IMR-90 (cell line): ENCODE data around the gene GALNT6. TPM values are rescaled to one million over a fixed set of nuclear protein-coding genes. Genes with fewer than 3 reads are reported as not detected.
A peak's percentile ranks its signal among the peaks of the same experiment; 100 is the strongest.

ENCODE experiments used
- ATAC-seq: fragments of 200-7000 bp; cut with Tn5 transposase; 2 replicates; pipeline ENCODE4 v1.9.1; 2020; ENCODE audit warnings: low read depth, mild to moderate bottlenecking, moderate library complexity
- BruUV-seq: library from RNA; stranded (reverse); fragments of 400-500 nt; replicated peaks from 2 replicates; lab custom pipeline; 2021; lab: Mats Ljungman, UMichigan
- CTCF ChIA-PET: fragments of 300-600 bp; formaldehyde crosslinking; extraction: SDS; loops from one replicate; lab custom pipeline; 2021; ENCODE audit warnings: antibody characterized with exemption; lab: Yijun Ruan, JAX
- POLR2A ChIA-PET: fragments of 300-600 bp; sonication (Branson Sonifier 250); formaldehyde crosslinking; loops from one replicate; lab custom pipeline; 2022; ENCODE audit warnings: antibody characterized with exemption; ENCODE audit not compliant: unreplicated experiment; lab: Charles Lee
- DNase-seq: peaks from one replicate; pipeline ENCODE4 v3.0.0; 2013
- H2AFZ ChIP-seq: replicated peaks from 2 replicates; pipeline ENCODE3; 2013; ENCODE audit warnings: low read length, mild to moderate bottlenecking; ENCODE audit not compliant: poor library complexity
- H2AK5ac ChIP-seq: 2 replicates; pipeline ENCODE4 v1.6.1; 2013; ENCODE audit warnings: low read depth, low read length, inconsistent platforms
- H2AK9ac ChIP-seq: replicated peaks from 2 replicates; pipeline ENCODE3; 2013; ENCODE audit warnings: mild to moderate bottlenecking, low read depth, low read length, moderate library complexity; ENCODE audit not compliant: poor library complexity
- H2BK120ac ChIP-seq: 2 replicates; pipeline ENCODE4 v1.6.1; 2013; ENCODE audit warnings: low read depth, low read length, inconsistent platforms
- H2BK15ac ChIP-seq: 3 replicates; pipeline ENCODE4 v1.6.1; 2013; ENCODE audit warnings: low read depth, low read length, inconsistent platforms
- H2BK20ac ChIP-seq: 2 replicates; pipeline ENCODE4 v1.6.1; 2013; ENCODE audit warnings: low read depth, mild to moderate bottlenecking, inconsistent platforms, low read length, moderate library complexity
- H2BK5ac ChIP-seq: 2 replicates; pipeline ENCODE4 v1.6.1; 2013; ENCODE audit warnings: mild to moderate bottlenecking, low read depth, low read length, inconsistent platforms; ENCODE audit not compliant: poor library complexity, severe bottlenecking
- H3K14ac ChIP-seq: replicated peaks from 2 replicates; pipeline ENCODE4 v1.6.1; 2013; ENCODE audit warnings: low read depth, low read length, inconsistent platforms
- H3K18ac ChIP-seq: 2 replicates; pipeline ENCODE4 v1.6.1; 2013; ENCODE audit warnings: low read depth, low read length, control low read depth
- H3K23ac ChIP-seq: 2 replicates; pipeline ENCODE4 v1.6.1; 2013; ENCODE audit warnings: low read depth, low read length, inconsistent platforms
- H3K27ac ChIP-seq: 2 replicates; pipeline ENCODE4 v1.5.1; 2013; ENCODE audit warnings: mild to moderate bottlenecking, control low read depth, low read length; ENCODE audit not compliant: insufficient read depth
- H3K27me3 ChIP-seq: 2 replicates; pipeline ENCODE4 v1.6.1; 2013; ENCODE audit warnings: low read length; ENCODE audit not compliant: control insufficient read depth, insufficient read depth
- H3K36me3 ChIP-seq: 2 replicates; pipeline ENCODE4 v1.6.1; 2013; ENCODE audit warnings: low read length, mixed read lengths; ENCODE audit not compliant: control insufficient read depth, insufficient read depth
- H3K4ac ChIP-seq: 2 replicates; pipeline ENCODE4 v1.6.1; 2013; ENCODE audit warnings: low read depth, low read length, inconsistent platforms
- H3K4me1 ChIP-seq: 2 replicates; pipeline ENCODE4 v1.6.1; 2013; ENCODE audit warnings: low read length, mixed read lengths; ENCODE audit not compliant: control insufficient read depth, insufficient read depth
- H3K4me2 ChIP-seq: 2 replicates; pipeline ENCODE4 v1.6.1; 2013; ENCODE audit warnings: low read depth, mild to moderate bottlenecking, control low read depth, low read length, moderate library complexity
- H3K4me3 ChIP-seq: 2 replicates; pipeline ENCODE4 v1.5.1; 2013; ENCODE audit warnings: low read depth, mild to moderate bottlenecking, control low read depth, low read length, moderate library complexity; ENCODE audit not compliant: insufficient read depth
- H3K56ac ChIP-seq: 2 replicates; pipeline ENCODE4 v1.6.1; 2013; ENCODE audit warnings: low read length, inconsistent platforms; ENCODE audit not compliant: insufficient read depth; ENCODE audit errors: extremely low read depth
- H3K79me1 ChIP-seq, 2 experiments: 2 replicates each; pipeline ENCODE4 v1.6.1; 2013; ENCODE audit warnings: low read length in 2 of 2, inconsistent platforms in 1 of 2, low read depth in 1 of 2
- H3K9ac ChIP-seq: 2 replicates; pipeline ENCODE4 v1.6.1; 2013; ENCODE audit warnings: low read depth, low read length, control low read depth
- H3K9me1 ChIP-seq: 2 replicates; pipeline ENCODE4 v1.6.1; 2013; ENCODE audit warnings: low read length, inconsistent platforms; ENCODE audit not compliant: insufficient read depth
- H3K9me3 ChIP-seq: 2 replicates; pipeline ENCODE4 v1.6.1; 2013; ENCODE audit warnings: low read length; ENCODE audit not compliant: control insufficient read depth, insufficient read depth
- H4K20me1 ChIP-seq: 2 replicates; pipeline ENCODE4 v1.6.1; 2013; ENCODE audit warnings: low read length, inconsistent platforms; ENCODE audit not compliant: insufficient read depth
- H4K5ac ChIP-seq: 2 replicates; pipeline ENCODE4 v1.6.1; 2013; ENCODE audit warnings: mild to moderate bottlenecking, low read depth, low read length, control low read depth
- H4K8ac ChIP-seq, 2 experiments: 2 replicates each; pipeline ENCODE4 v1.6.1; 2013; ENCODE audit warnings: low read depth in 2 of 2, low read length in 2 of 2, control low read depth in 1 of 2, inconsistent platforms in 1 of 2
- H4K91ac ChIP-seq: 2 replicates; pipeline ENCODE4 v1.6.1; 2013; ENCODE audit warnings: low read depth, low read length, inconsistent platforms; ENCODE audit not compliant: insufficient read depth
- BHLHE40 ChIP-seq: fragments of 150-350 bp; IDR thresholded peaks from 2 replicates; pipeline ENCODE4 v1.6.1; 2016; ENCODE audit warnings: mild to moderate bottlenecking, low read depth, low read length
- CEBPB ChIP-seq: IDR thresholded peaks from 2 replicates; pipeline ENCODE4 v1.6.1; 2012; ENCODE audit warnings: low read depth, low read length, improper control_type of control experiment
- CHD1 ChIP-seq: IDR thresholded peaks from 2 replicates; pipeline ENCODE4 v1.6.1; 2012; ENCODE audit warnings: low read depth, low read length, improper control_type of control experiment
- CTCF ChIP-seq: conservative IDR thresholded peaks from 2 replicates; pipeline ENCODE4 v1.5.1; 2012; ENCODE audit warnings: mild to moderate bottlenecking, low read depth, low read length, improper control_type of control experiment
- ELK1 ChIP-seq: fragments of 150-350 bp; IDR thresholded peaks from 2 replicates; pipeline ENCODE4 v1.6.1; 2016; ENCODE audit warnings: low read depth, mild to moderate bottlenecking, low read length, moderate library complexity, borderline replicate concordance
- FOS ChIP-seq: fragments of 150-350 bp; IDR thresholded peaks from 2 replicates; pipeline ENCODE4 v1.6.1; 2016; ENCODE audit warnings: low read depth, low read length
- MAFK ChIP-seq: IDR thresholded peaks from 2 replicates; pipeline ENCODE4 v1.6.1; 2012; ENCODE audit warnings: low read depth, low read length, improper control_type of control experiment
- MAZ ChIP-seq: IDR thresholded peaks from 2 replicates; pipeline ENCODE4 v1.6.1; 2012; ENCODE audit warnings: low read depth, mild to moderate bottlenecking, low read length, improper control_type of control experiment, moderate library complexity, borderline replicate concordance
- MXI1 ChIP-seq: IDR thresholded peaks from 2 replicates; pipeline ENCODE4 v1.6.1; 2012; ENCODE audit warnings: low read depth, mild to moderate bottlenecking, low read length, moderate library complexity, borderline replicate concordance
- NFE2L2 ChIP-seq: fragments of 150-350 bp; IDR thresholded peaks from 2 replicates; pipeline ENCODE4 v1.6.1; 2016; ENCODE audit warnings: low read depth, mild to moderate bottlenecking, low read length
- POLR2A ChIP-seq: IDR thresholded peaks from 2 replicates; pipeline ENCODE4 v1.6.1; 2012; ENCODE audit warnings: mild to moderate bottlenecking, low read depth, low read length
- RAD21 ChIP-seq: IDR thresholded peaks from 2 replicates; pipeline ENCODE4 v1.6.1; 2012; ENCODE audit warnings: low read length, improper control_type of control experiment
- RCOR1 ChIP-seq: IDR thresholded peaks from 2 replicates; pipeline ENCODE4 v1.6.1; 2012; ENCODE audit warnings: mild to moderate bottlenecking, low read length, improper control_type of control experiment; ENCODE audit not compliant: insufficient replicate concordance
- RFX5 ChIP-seq: IDR thresholded peaks from 2 replicates; pipeline ENCODE4 v1.8.0; 2012; ENCODE audit warnings: low read depth, mild to moderate bottlenecking, low read length, moderate library complexity
- SMC3 ChIP-seq: fragments of 150-350 bp; IDR thresholded peaks from 2 replicates; pipeline ENCODE4 v1.6.1; 2016; ENCODE audit warnings: low read depth, mild to moderate bottlenecking, antibody characterized with exemption, low read length, moderate library complexity
- USF2 ChIP-seq: fragments of 150-350 bp; IDR thresholded peaks from 2 replicates; pipeline ENCODE4 v1.6.1; 2017; ENCODE audit warnings: mild to moderate bottlenecking, antibody characterized with exemption, low read length, low read depth
- WGBS, 2 experiments: methylation state at CpG; one replicate each; pipeline versions ENCODE4 v1.1.5 to v1.1.7; 2013; ENCODE audit warnings: missing lambda C conversion rate in 2 of 2; ENCODE audit not compliant: insufficient read length in 1 of 2; ENCODE audit errors: extremely low coverage in 2 of 2; 5-methylcytosine and 5-hydroxymethylcytosine counted together
- dilution Hi-C: fragments of 300-500 bp; cut with HindIII; formaldehyde crosslinking; loops from one replicate; pipeline ENCODE4 v1.14.3; 2018; ENCODE audit warnings: low sequenced_read_pairs; ENCODE audit not compliant: unreplicated experiment
- in situ Hi-C: fragments of 300-500 bp; cut with MboI; formaldehyde crosslinking; loops from 3 replicates; pipeline ENCODE4 v1.14.3; 2019; ENCODE audit warnings: low sequenced_read_pairs, inconsistent platforms, mixed read lengths
- intact Hi-C: fragments of 100-400 bp; cut with micrococcal nuclease; formaldehyde crosslinking; loops from 2 replicates; pipeline ENCODE4 v1.10.0; 2022
- polyA plus RNA-seq, 3 experiments: library from polyadenylated mRNA; depleted of rRNA; stranded (reverse); fragments of >200 nt; gene quantifications; 2 replicates each; pipeline ENCODE4 v1.2.3, GENCODE V29; 2012; ENCODE audit warnings: low replicate concordance in 1 of 3
- total RNA-seq: library from RNA; depleted of rRNA; stranded (reverse); fragments of >200 nt; gene quantifications from 2 replicates; pipeline ENCODE4 v1.2.3, GENCODE V29; 2012

Gene GALNT6
- total and polyA plus RNA-seq, 2 of the 4 experiments (the other 2 are of a cell fraction) = 17.1 to 23.7 TPM

- H2AK9ac ChIP-seq = peak overlapping the region; percentile 60
- no peak overlapping the region; a peak in 1 of 4 replicates for H4K8ac ChIP-seq
- ATAC-seq (no peak), DNase-seq (no peak)
- H3K18ac ChIP-seq = no peak overlapping the region
- no peak overlapping the region for H2AK5ac ChIP-seq
- no peaks in the 10 kb centered on the region for H3K79me1 ChIP-seq
- no TSS peak for BruUV-seq
- no peak overlapping the region for H3K23ac ChIP-seq
- intact Hi-C loops = loop anchor here (10.0 kb wide), 1 partner anchor 263 kb away; the partner anchor contains the start of gene CSRNP2
- H3K14ac ChIP-seq = no peak overlapping the region
- no peak overlapping the region for H3K4me3 ChIP-seq
- no peak overlapping the region for H2AFZ ChIP-seq
- H3K9me3 ChIP-seq = no peaks in the 10 kb centered on the region
- H3K4me2 ChIP-seq = no peak overlapping the region
- H2BK20ac ChIP-seq = no peak overlapping the region
- no peak overlapping the region; the same call in 1 of the 2 replicates for H4K91ac ChIP-seq
- no peak overlapping the region for H2BK120ac ChIP-seq
- H3K4ac ChIP-seq = no peak overlapping the region
- H2BK15ac ChIP-seq = no peak overlapping the region
- TF ChIP-seq USF2 (no peak), RAD21 (no peak), CTCF (no peak), CEBPB (no peak), SMC3 (no peak), MAZ (no peak), MAFK (no peak), POLR2A (no peak), RCOR1 (no peak), ELK1 (no peak), MXI1 (no peak), NFE2L2 (no peak), BHLHE40 (no peak), FOS (no peak), RFX5 (no peak), CHD1 (no peak)
- ChIA-PET POLR2A (no interaction called here), CTCF (interaction anchor here (0.6 kb wide), 1 partner anchor 523 kb away, joined by 4 read pairs; no protein-coding TSS in a partner anchor)
- H3K4me1 ChIP-seq = peaks cover 6% of the 10 kb centered on the region
- in situ Hi-C loops = loop anchor here (10.0 kb wide), 2 partner anchors 263 to 523 kb away; partner anchors contain the start of gene CSRNP2
- dilution Hi-C loops = no loop called here
- no peak overlapping the region for H3K27ac ChIP-seq
- H3K9ac ChIP-seq = no peak overlapping the region
- no peaks in the 10 kb centered on the region for H3K36me3 ChIP-seq
- no peak overlapping the region for H3K56ac ChIP-seq
- H4K5ac ChIP-seq = no peak overlapping the region
- no peaks in the 10 kb centered on the region for H4K20me1 ChIP-seq
- no CpG with 5 or more reads among the region's 4 CpGs for WGBS, 2 experiments
- H3K27me3 ChIP-seq = no peaks in the 10 kb centered on the region
- H3K9me1 ChIP-seq = peaks cover 2% of the 10 kb centered on the region
- no peak overlapping the region for H2BK5ac ChIP-seq
Observed at GRCh38 chr12:51348116-51348515, 43.1 kb downstream of the GALNT6 start.
